Measurements from ENCODE around the gene KRT80. TPM values are rescaled to one million over a fixed set of nuclear protein-coding genes. Genes with fewer than 3 reads are reported as not detected.

KRT80 gene
- total RNA-seq, 4 donors from 2014 or later: 1.1 TPM; not detected in 3

DNA sequence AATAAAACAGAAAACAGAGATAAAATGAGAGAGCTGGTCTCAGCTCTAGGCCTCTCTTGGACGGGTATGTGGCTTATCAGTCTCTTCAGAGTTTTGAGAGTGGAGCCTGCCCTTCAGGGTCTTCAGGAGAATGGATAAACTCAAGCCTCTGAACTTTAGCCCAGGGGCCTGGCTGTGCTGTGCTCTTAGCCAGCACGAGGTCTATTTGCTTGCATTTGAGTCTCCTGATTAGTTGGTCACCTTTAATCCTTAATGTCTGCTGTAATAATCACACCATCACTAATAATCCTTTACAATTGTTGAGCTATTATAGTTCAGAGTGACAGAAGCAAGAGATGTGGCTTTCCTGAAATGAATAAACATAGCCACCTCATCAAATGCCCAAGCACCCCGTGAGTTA lies 24.3 kb downstream of the KRT80 start:
- H3K27ac ChIP-seq: no peak overlapping the region
- intact Hi-C loops (cut with DNase I; ENCODE audit: low total_unique reads): no loop called here
- no peaks in the 10 kb centered on the region for H3K9me3 ChIP-seq
- H3K36me3 ChIP-seq: no peaks in the 10 kb centered on the region
- no peaks in the 10 kb centered on the region for H3K4me1 ChIP-seq
- no peaks in the 10 kb centered on the region for H3K27me3 ChIP-seq
- no peak overlapping the region for H3K4me3 ChIP-seq
- DNase-seq: no peak
- TF ChIP-seq CTCF (IDR thresholded peaks at IDR 0.05): no peak
- no peak for TF ChIP-seq POLR2A (IDR thresholded peaks at IDR 0.05)

- no peaks in the 10 kb centered on the region for H3K9me3 ChIP-seq
- H3K27me3 ChIP-seq: no peaks in the 10 kb centered on the region
- DNase-seq: no peak
- H3K36me3 ChIP-seq: no peaks in the 10 kb centered on the region
- no peaks in the 10 kb centered on the region for H3K4me1 ChIP-seq
- H3K27ac ChIP-seq: no peak overlapping the region
- intact Hi-C loops (cut with DNase I; ENCODE audit: low total_unique reads): no loop called here
- H3K4me3 ChIP-seq: no peak overlapping the region
- TF ChIP-seq CTCF (IDR thresholded peaks at IDR 0.05): no peak
- TF ChIP-seq POLR2A (IDR thresholded peaks at IDR 0.05): no peak
Observed at GRCh38 chr12:52166672-52167071, 25.1 kb downstream of the KRT80 start.

- H3K27ac ChIP-seq: no peak overlapping the region
- no peaks in the 10 kb centered on the region for H3K27me3 ChIP-seq
- H3K9me3 ChIP-seq: no peaks in the 10 kb centered on the region
- H3K36me3 ChIP-seq: no peaks in the 10 kb centered on the region
- H3K4me3 ChIP-seq: no peak overlapping the region
- no peak for TF ChIP-seq POLR2A (IDR thresholded peaks at IDR 0.05)
- TF ChIP-seq CTCF (IDR thresholded peaks at IDR 0.05): no peak
- H3K4me1 ChIP-seq: no peaks in the 10 kb centered on the region
- DNase-seq: no peak
- intact Hi-C loops (cut with DNase I; ENCODE audit: low total_unique reads): no loop called here
Observed at GRCh38 chr12:52165096-52165855, 26.5 kb downstream of the KRT80 start.

GRCh38 chr12:52164624-52165023 lies 27.2 kb downstream of the KRT80 start:
- TF ChIP-seq CTCF (IDR thresholded peaks at IDR 0.05) (no peak), POLR2A (IDR thresholded peaks at IDR 0.05) (no peak)
- no peaks in the 10 kb centered on the region for H3K4me1 ChIP-seq
- no peak for DNase-seq
- no peak overlapping the region for H3K27ac ChIP-seq
- H3K27me3 ChIP-seq: no peaks in the 10 kb centered on the region
- no peaks in the 10 kb centered on the region for H3K9me3 ChIP-seq
- intact Hi-C loops (cut with DNase I; ENCODE audit: low total_unique reads): no loop called here
- H3K4me3 ChIP-seq: no peak overlapping the region
- H3K36me3 ChIP-seq: no peaks in the 10 kb centered on the region

- Histone ChIP-seq H3K4me3 (no peak overlapping the region), H3K36me3 (no peaks in the 10 kb centered on the region), H3K4me1 (no peaks in the 10 kb centered on the region), H3K9me3 (no peaks in the 10 kb centered on the region), H3K27me3 (no peaks in the 10 kb centered on the region), H3K27ac (no peak overlapping the region)
- TF ChIP-seq CTCF (IDR thresholded peaks at IDR 0.05) (no peak), POLR2A (IDR thresholded peaks at IDR 0.05) (no peak)
- DNase-seq: no peak
- intact Hi-C loops (cut with DNase I; ENCODE audit: low total_unique reads): no loop called here
Observed at GRCh38 chr12:52162981-52163380, 28.8 kb downstream of the KRT80 start.

Measured in uterus (tissue), 4 donors.